Ammon's horn (tissue), 1 donor: Measurements from ENCODE around the gene STIP1.

ENCODE experiments used
- DNase-seq: peaks from one replicate; pipeline ENCODE4 v3.0.0-alpha.2; 2016; ENCODE audit warnings: low spot score

The STIP1 gene

DNA sequence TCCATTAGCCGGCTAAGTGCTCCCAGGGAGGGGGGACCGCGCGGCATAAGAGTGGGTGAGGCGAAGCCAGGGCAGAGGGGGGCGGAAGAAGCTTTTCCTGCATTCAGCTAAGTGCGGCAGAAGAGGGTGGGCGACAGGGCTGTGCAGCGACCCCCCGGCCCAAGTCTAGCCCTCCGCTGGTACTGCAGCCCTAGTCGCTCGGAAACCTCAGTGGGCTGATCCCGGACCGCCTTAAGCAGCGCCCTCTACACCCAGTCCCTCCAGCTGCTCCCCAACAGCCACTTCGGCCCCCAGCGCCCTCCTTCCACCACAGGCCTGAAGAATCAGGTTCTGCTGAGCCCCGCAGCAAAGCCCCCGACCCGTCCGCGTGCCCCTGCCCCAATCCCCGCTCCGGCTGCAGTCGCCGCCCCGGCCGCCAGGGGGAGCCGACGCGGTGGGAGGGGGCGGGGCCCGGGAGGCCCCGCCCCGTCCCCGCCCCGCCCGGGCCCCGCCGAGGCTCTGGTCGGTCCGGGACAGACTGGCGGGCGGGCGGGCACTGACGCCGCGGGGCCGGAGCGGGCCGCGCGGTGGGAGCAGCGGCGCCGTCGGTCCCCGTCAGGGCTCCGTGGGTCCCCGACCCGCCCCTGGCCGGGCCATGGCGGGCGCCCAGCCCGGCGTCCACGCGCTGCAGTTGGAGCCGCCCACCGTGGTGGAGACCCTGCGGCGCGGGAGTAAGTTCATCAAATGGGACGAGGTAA is 65.2 kb downstream of the STIP1 start, which contains the start of gene PLCB3:
PLCB3 (plus strand) TSS at position 515 of the 737 bp plus-strand sequence; CDS start at position 635, 120 bp downstream.
- DNase-seq: peak; percentile 38

DNA sequence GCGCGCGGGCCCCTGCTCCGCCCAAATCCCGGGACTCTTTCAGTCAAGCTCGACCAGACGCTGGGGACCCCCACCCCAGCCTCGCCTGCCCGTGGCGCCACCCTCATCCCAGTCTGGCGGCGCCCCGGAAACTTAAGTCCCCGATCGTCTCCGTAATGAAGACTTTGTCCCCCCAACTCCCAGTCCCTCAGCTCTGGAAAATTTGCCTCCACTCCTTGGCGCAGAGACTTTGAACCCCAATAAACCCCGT is 65.7 kb downstream of the STIP1 start:
- no peak for DNase-seq

DNA sequence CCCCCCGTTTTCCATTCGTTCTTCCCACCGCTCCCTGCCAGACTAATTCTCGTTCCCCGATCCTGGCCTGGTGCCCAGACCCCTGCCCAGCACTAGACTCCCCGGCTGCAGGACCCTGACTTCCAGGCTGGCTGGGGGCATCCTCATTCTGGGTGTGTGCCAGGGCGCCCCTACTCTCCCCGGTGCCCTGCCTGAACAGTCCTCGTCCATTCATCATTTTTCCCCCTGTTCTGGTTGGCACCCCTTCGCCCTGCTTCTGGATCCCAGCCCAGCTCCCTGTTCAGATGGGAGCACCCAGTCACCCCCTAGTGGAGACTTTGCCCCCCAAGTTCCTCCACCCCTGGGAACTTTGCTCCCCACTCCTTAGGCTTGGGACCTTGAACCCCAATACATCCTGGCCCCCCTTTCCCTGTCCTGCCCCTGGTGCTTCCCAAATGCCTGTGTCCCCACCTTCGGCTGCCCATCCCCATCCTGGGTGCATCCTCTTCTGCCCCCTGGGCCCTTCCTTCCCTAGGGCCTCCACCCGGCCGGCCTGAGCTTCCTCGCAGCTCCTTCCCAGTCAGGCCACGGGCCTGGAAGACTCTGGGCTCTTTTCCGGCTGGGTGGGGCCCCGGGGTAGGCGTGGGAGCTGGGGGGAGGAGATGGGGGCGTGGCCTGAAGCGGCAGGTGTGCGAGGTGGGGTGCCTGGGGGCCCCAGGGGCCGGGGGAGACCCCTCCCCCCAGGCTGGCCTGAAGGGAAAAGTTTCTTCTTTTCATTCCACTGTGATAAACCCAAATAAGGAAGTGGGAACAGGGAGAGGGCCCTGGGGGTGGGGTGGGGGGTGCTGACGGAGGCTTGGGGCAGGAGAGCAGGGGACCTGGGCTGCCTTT is 66.3 kb downstream of the STIP1 start:
- peak; percentile 34 for DNase-seq

DNA sequence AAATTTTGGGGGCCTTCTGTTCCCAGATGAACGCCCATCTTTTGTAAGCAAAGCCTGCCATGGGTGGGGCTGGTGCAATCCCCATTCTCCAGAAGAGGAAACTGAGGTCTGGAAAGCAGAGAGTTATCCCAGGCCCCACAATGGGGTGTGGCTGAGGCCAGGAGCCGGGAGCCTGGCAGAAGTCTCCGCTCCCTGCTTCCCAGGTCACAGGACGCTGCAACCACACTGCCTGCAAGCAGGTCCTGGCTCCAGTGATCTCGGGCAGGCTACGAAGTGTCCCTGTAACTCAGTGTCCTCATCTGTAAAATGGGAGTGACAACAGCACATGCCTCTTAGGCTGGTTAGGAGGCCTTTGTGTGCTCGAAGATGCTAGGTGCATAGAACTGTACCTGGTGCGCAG is 67.1 kb downstream of the STIP1 start:
- DNase-seq: no peak

DNA sequence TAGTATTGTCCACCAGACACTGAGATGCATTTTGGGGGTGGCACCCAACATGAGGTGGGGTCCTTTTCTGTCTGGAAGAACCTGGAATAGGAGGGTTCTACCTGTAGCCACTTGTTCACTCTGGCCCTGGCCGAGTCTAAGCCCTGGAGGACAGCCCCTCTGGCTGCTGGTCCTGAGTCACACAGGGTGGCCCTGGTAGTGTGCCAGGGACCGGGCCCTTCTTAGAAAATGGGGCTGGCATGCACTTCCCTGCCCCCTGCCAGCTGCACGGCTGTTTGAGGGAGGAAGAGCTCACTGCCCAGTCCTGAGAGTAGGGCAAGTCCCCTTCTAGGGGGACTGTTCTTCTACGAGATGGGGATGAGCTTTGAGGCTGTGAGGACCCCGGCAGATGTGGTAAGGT is 67.5 kb downstream of the STIP1 start:
- DNase-seq: peak; percentile 64
